Esophagus squamous epithelium (tissue), 4 donors: ENCODE measurements around the gene ACLY.

Source experiments
- CTCF ChIP-seq, 6 experiments: fragments of 450-650 bp in 4 of 6; fragments of 200-600 bp in 2 of 6; sonication (generic) in 2 of 6; IDR thresholded peaks; one replicate each; pipeline ENCODE4 v1.5.1; 2016 to 2019; ENCODE audit warnings: antibody characterized with exemption in 6 of 6, mild to moderate bottlenecking in 4 of 6, moderate library complexity in 4 of 6
- POLR2A ChIP-seq, 4 donors: fragments of 450-650 bp; IDR thresholded peaks; one replicate each; pipeline ENCODE4 v1.6.1; 2017; ENCODE audit warnings: antibody characterized with exemption in 4 of 4, mild to moderate bottlenecking in 4 of 4, moderate library complexity in 3 of 4

- TF ChIP-seq POLR2A (IDR thresholded peaks at IDR 0.05) (no peak), CTCF (IDR thresholded peaks at IDR 0.05) (no peak)
Observed at GRCh38 chr17:41913798-41914197, 5.0 kb downstream of the ACLY start.
